ENCODE results near the gene TBC1D1.

TBC1D1 gene

GRCh38 chr4:37988670-37989069, 97.8 kb downstream of the TBC1D1 start:
- no peak for DNase-seq (ENCODE audit: low read depth in 4 of 4, low spot score in 1 of 4)

- no peak for DNase-seq (ENCODE audit: low read depth in 4 of 4, low spot score in 1 of 4)
Measured at GRCh38 chr4:37989398-37990260, 98.7 kb downstream of the TBC1D1 start.

- DNase-seq (ENCODE audit: low read depth in 4 of 4, low spot score in 1 of 4): no peak
Measured at GRCh38 chr4:37990731-37991245, 99.9 kb downstream of the TBC1D1 start.

GRCh38 chr4:37991623-37992410, 100.9 kb downstream of the TBC1D1 start:
- no peak for DNase-seq (ENCODE audit: low read depth in 4 of 4, low spot score in 1 of 4)

- DNase-seq (ENCODE audit: low read depth in 4 of 4, low spot score in 1 of 4): no peak
Measured at GRCh38 chr4:37993806-37994205, 102.9 kb downstream of the TBC1D1 start.

GRCh38 chr4:37994569-37994968, 103.7 kb downstream of the TBC1D1 start:
- no peak for DNase-seq (ENCODE audit: low read depth in 4 of 4, low spot score in 1 of 4)

- DNase-seq (ENCODE audit: low read depth in 4 of 4, low spot score in 1 of 4): no peak
Measured at GRCh38 chr4:37995299-37995821, 104.5 kb downstream of the TBC1D1 start.

GRCh38 chr4:37995981-37996775, 105.3 kb downstream of the TBC1D1 start:
- DNase-seq (ENCODE audit: low read depth in 4 of 4, low spot score in 1 of 4): no peak

GRCh38 chr4:37998226-37998625, 107.3 kb downstream of the TBC1D1 start:
- DNase-seq (ENCODE audit: low read depth in 4 of 4, low spot score in 1 of 4): no peak

- DNase-seq (ENCODE audit: low read depth in 4 of 4, low spot score in 1 of 4): no peak
Measured at GRCh38 chr4:37999000-37999716, 108.3 kb downstream of the TBC1D1 start.

- DNase-seq (ENCODE audit: low read depth in 4 of 4, low spot score in 1 of 4): no peak
Measured at GRCh38 chr4:37999965-38000364, 109.1 kb downstream of the TBC1D1 start.

- DNase-seq (ENCODE audit: low read depth in 4 of 4, low spot score in 1 of 4): no peak
Measured at GRCh38 chr4:38001927-38002326, 111.0 kb downstream of the TBC1D1 start.

- DNase-seq (ENCODE audit: low read depth in 4 of 4, low spot score in 1 of 4): no peak
Measured at GRCh38 chr4:38002451-38003071, 111.7 kb downstream of the TBC1D1 start.

- DNase-seq (ENCODE audit: low read depth in 4 of 4, low spot score in 1 of 4): no peak
Measured at GRCh38 chr4:38003102-38003501, 112.2 kb downstream of the TBC1D1 start.

- no peak for DNase-seq (ENCODE audit: low read depth in 4 of 4, low spot score in 1 of 4)
Measured at GRCh38 chr4:38003628-38004027, 112.7 kb downstream of the TBC1D1 start.

GRCh38 chr4:38004062-38004461, 113.2 kb downstream of the TBC1D1 start:
- DNase-seq (ENCODE audit: low read depth in 4 of 4, low spot score in 1 of 4): no peak

- DNase-seq (ENCODE audit: low read depth in 4 of 4, low spot score in 1 of 4): no peak
Measured at GRCh38 chr4:38004887-38005286, 114.0 kb downstream of the TBC1D1 start.

GRCh38 chr4:38005637-38006036, 114.8 kb downstream of the TBC1D1 start:
- DNase-seq (ENCODE audit: low read depth in 4 of 4, low spot score in 1 of 4): no peak

- DNase-seq (ENCODE audit: low read depth in 4 of 4, low spot score in 1 of 4): no peak
Measured at GRCh38 chr4:38007645-38008044, 116.8 kb downstream of the TBC1D1 start.

- no peak for DNase-seq (ENCODE audit: low read depth in 4 of 4, low spot score in 1 of 4)
Measured at GRCh38 chr4:38008571-38009021, 117.7 kb downstream of the TBC1D1 start.
